ENCODE measurements around the gene FAT1.
"Not testable (repeated sequence)": the region's sequence is repeated elsewhere in the genome, so short reads cannot be mapped to it uniquely, and the experiment has no call there.

FAT1 gene

DNA sequence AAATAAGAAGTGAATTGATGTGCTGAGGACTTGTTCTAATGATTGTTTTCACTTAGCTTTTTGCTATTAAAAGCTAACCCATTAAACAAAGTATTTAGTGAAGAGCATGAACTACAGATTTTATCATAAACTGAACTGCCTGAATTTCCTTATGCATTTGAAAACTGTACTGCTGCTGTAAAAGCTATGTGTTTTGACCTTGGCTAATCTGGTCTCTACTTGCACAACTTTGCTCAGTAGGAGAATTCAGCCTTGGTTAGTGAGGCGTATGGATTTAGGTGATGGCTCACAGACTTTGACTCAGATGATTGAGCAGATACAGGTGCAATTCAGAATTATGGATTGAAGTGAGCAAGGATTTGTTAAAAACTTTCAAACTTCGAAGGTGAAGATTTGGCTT is 38.7 kb upstream of the FAT1 start:
- H3K9me3 ChIP-seq (replicated peaks; ENCODE audit: low read length) = no peaks in the 10 kb centered on the region
- H3K36me3 ChIP-seq (ENCODE audit: insufficient read depth, low read length) = no peaks in the 10 kb centered on the region
- peaks cover 19% of the 10 kb centered on the region for H3K4me1 ChIP-seq (ENCODE audit: control insufficient read depth, insufficient read depth, low read length)
- H3K4me2 ChIP-seq (ENCODE audit: low read length) = no peak overlapping the region
- H3K4me3 ChIP-seq (ENCODE audit: low read length) = no peak overlapping the region
- H3K9ac ChIP-seq (ENCODE audit: low read depth, low read length) = no peak overlapping the region
- no peaks in the 10 kb centered on the region for H3K27me3 ChIP-seq (ENCODE audit: control insufficient read depth, insufficient read depth, low read length)

DNA sequence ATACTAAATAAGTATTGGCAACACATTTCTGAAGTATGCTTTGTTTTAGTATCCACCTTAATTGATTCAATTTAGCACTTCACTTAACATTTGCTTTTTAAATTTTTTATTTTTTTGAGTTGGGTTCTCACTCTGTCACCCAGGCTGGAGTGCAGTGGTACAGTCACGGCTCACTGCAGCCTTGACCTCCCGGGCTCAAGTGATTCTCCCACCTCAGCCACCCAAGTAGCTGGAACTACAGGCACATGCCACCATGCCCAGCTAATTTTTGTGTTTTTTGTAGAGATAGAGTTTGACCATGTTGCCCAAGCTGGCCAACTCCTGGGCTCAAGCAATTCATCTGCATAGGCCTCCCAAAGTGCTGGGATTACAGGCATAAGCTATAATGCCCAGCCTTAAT is 38.3 kb upstream of the FAT1 start:
- H3K4me1 ChIP-seq (ENCODE audit: control insufficient read depth, insufficient read depth, low read length) = peaks cover 19% of the 10 kb centered on the region
- not testable (repeated sequence) for H3K4me2 ChIP-seq (ENCODE audit: low read length); H3K36me3 ChIP-seq (ENCODE audit: insufficient read depth, low read length); H3K9me3 ChIP-seq (replicated peaks; ENCODE audit: low read length); H3K27me3 ChIP-seq (ENCODE audit: control insufficient read depth, insufficient read depth, low read length); H3K9ac ChIP-seq (ENCODE audit: low read depth, low read length); H3K4me3 ChIP-seq (ENCODE audit: low read length)

DNA sequence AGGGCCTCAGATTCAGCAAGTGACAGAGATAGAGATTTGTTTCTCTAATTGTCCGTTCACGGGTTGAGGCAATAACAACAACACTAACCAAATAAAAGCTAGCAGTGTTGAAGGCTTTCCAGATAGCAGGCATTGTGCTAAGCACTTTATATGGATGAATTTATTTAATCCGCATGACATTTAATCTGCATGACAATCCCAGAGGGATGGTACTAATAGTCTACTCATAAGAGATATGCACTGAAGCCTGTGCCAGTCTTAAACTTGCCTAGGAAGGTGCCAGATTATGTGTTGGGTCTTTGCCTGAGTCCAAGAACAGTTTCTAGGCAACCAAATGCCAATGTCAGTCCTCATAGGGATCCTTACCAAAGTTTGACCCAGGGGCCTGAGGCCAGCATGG is 37.7 kb upstream of the FAT1 start:
- Histone ChIP-seq H3K36me3 (ENCODE audit: insufficient read depth, low read length) (no peaks in the 10 kb centered on the region), H3K4me2 (ENCODE audit: low read length) (no peak overlapping the region), H3K9ac (ENCODE audit: low read depth, low read length) (no peak overlapping the region), H3K9me3 (replicated peaks; ENCODE audit: low read length) (no peaks in the 10 kb centered on the region), H3K4me3 (ENCODE audit: low read length) (no peak overlapping the region), H3K4me1 (ENCODE audit: control insufficient read depth, insufficient read depth, low read length) (peaks cover 19% of the 10 kb centered on the region), H3K27me3 (ENCODE audit: control insufficient read depth, insufficient read depth, low read length) (no peaks in the 10 kb centered on the region)

DNA sequence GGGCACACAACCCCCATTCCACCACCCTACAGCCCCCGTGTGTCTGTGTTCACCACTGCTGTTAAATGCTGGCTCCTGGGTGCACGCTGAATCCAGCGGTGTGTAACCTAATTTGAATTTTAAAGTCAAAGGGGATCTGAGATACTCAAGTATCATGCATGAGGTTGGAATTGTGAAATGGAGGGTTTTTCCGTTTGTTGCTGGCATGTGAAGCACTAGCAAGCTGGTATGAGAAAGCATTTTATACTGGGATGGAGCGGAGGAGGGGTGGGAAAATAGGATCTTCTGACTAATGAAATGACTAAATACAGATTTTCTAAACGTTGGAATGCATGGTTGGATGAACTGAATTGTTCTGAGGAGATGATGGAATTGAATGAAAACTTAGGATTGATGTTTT is 36.9 kb upstream of the FAT1 start:
- H3K36me3 ChIP-seq (ENCODE audit: insufficient read depth, low read length) = no peaks in the 10 kb centered on the region
- no peaks in the 10 kb centered on the region for H3K27me3 ChIP-seq (ENCODE audit: control insufficient read depth, insufficient read depth, low read length)
- H3K9ac ChIP-seq (ENCODE audit: low read depth, low read length) = no peak overlapping the region
- peaks cover 13% of the 10 kb centered on the region for H3K4me1 ChIP-seq (ENCODE audit: control insufficient read depth, insufficient read depth, low read length)
- no peak overlapping the region for H3K4me3 ChIP-seq (ENCODE audit: low read length)
- no peaks in the 10 kb centered on the region for H3K9me3 ChIP-seq (replicated peaks; ENCODE audit: low read length)
- no peak overlapping the region for H3K4me2 ChIP-seq (ENCODE audit: low read length)

DNA sequence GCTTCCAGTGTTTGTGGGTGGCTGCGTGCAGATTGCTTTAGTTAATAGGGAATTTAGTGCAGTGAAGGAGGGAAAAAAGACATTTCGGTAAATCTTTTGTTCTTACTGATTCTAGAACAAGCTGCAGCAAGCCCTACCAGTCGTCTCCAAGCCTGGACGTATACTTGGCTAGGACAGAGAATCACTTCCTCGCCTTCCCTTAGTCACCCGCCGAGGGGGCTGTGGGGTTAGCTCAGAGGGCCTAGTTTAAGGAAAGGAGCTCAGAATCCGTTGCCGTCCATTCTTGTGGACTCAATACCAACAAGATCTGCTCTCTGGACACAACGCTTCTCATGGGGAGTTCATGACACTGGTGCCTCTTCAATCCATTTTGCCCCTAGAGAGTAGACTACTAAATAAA is 36.3 kb upstream of the FAT1 start:
- Histone ChIP-seq H3K4me1 (ENCODE audit: control insufficient read depth, insufficient read depth, low read length) (peaks cover 8% of the 10 kb centered on the region), H3K36me3 (ENCODE audit: insufficient read depth, low read length) (no peaks in the 10 kb centered on the region), H3K4me2 (ENCODE audit: low read length) (no peak overlapping the region), H3K27me3 (ENCODE audit: control insufficient read depth, insufficient read depth, low read length) (no peaks in the 10 kb centered on the region), H3K4me3 (ENCODE audit: low read length) (no peak overlapping the region), H3K9ac (ENCODE audit: low read depth, low read length) (no peak overlapping the region), H3K9me3 (replicated peaks; ENCODE audit: low read length) (no peaks in the 10 kb centered on the region)

DNA sequence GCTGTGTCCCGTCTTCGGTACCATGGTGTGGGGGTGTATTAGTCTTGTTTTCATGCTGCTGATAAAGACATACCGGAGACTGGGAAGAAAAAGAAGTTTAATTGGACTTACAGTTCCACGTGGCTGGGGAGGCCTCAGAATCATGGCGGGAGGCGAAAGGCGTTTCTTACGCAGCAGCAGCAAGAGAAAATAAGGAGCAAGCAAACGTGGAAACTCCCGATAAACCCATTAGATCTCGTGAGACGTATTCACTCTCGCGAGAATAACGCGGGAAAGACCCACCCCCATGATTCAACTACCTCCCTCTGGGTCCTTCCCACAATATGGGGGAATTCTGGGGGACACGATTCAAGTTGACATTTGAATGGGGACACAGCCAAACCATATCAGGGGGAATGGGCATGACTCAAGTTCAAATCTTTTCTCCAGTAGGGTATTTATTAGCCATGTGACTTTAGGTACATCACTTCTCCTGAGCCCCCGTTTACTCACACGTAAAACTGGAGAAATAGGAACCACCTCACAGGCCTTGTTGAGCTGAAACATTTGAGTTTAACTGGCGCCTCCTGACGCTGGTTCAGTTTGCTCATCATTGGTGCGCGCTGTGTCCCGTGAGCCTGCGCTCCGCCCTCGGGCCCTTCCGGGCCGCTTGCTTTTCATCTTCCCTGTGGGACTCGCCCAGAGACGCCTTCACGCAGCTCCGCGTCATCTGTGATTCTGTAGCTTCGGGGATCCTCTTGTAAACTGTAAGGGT is 35.5 kb upstream of the FAT1 start:
- no peaks in the 10 kb centered on the region for H3K9me3 ChIP-seq (replicated peaks; ENCODE audit: low read length)
- no peak overlapping the region for H3K4me3 ChIP-seq (ENCODE audit: low read length)
- peaks cover 4% of the 10 kb centered on the region for H3K4me1 ChIP-seq (ENCODE audit: control insufficient read depth, insufficient read depth, low read length)
- no peaks in the 10 kb centered on the region for H3K27me3 ChIP-seq (ENCODE audit: control insufficient read depth, insufficient read depth, low read length)
- no peak overlapping the region for H3K9ac ChIP-seq (ENCODE audit: low read depth, low read length)
- no peak overlapping the region for H3K4me2 ChIP-seq (ENCODE audit: low read length)
- H3K36me3 ChIP-seq (ENCODE audit: insufficient read depth, low read length) = no peaks in the 10 kb centered on the region

DNA sequence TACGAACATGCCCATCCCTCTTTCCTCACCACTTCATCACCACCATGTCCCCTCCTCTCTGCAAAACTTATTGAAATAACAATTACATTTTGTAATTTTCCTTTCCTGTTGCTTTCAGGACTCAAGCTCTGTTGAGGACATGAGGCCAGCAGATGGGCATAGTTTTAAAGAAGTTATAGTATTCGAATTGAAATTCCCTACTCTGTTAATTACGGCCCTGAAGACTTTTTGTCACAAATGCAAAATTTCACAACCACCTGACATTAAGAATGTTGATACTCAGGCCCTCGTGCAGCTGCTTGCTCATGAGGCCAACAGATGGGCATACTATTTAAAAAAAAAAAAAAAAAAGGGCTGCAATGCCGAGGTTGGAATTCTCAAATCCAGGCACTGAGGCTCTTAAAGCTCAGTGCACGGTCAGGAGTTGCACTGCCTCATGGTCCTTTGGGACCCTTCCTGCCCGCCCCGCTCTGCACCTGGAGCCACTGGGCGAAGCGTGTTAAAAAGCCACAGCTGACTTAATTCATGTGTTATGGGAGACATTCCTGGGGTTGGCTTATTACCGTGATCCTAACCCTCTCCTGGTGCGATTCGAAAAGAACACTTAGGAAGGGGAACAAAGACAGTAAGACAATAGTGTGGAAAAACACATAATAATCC is 34.2 kb upstream of the FAT1 start:
- Histone ChIP-seq H3K4me2 (ENCODE audit: low read length) (no peak overlapping the region), H3K4me3 (ENCODE audit: low read length) (no peak overlapping the region), H3K36me3 (ENCODE audit: insufficient read depth, low read length) (no peaks in the 10 kb centered on the region), H3K27me3 (ENCODE audit: control insufficient read depth, insufficient read depth, low read length) (no peaks in the 10 kb centered on the region), H3K9me3 (replicated peaks; ENCODE audit: low read length) (no peaks in the 10 kb centered on the region), H3K4me1 (ENCODE audit: control insufficient read depth, insufficient read depth, low read length) (peaks cover 4% of the 10 kb centered on the region), H3K9ac (ENCODE audit: low read depth, low read length) (no peak overlapping the region)

DNA sequence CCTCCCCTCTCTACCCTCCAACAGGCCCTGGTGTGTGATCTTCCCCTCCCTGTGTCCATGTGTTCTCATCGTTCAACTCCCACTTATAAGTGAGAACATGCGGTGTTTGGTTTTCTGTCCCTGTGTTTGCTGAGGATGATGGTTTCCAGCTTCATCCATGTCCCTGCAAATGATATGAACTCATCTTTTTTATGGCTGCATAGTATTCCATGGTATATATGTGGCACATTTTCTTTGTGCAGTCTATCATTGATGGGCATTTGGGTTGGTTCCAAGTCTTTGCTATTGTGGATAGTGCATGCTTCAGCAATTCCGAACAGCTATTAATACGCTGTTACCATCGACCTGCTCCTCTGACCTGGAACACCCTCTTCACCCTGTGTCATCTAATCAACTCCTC is 32.9 kb upstream of the FAT1 start:
- not testable (repeated sequence) for H3K36me3 ChIP-seq (ENCODE audit: insufficient read depth, low read length); H3K4me3 ChIP-seq (ENCODE audit: low read length); H3K4me2 ChIP-seq (ENCODE audit: low read length); H3K9me3 ChIP-seq (replicated peaks; ENCODE audit: low read length); H3K27me3 ChIP-seq (ENCODE audit: control insufficient read depth, insufficient read depth, low read length); H3K4me1 ChIP-seq (ENCODE audit: control insufficient read depth, insufficient read depth, low read length); H3K9ac ChIP-seq (ENCODE audit: low read depth, low read length)

DNA sequence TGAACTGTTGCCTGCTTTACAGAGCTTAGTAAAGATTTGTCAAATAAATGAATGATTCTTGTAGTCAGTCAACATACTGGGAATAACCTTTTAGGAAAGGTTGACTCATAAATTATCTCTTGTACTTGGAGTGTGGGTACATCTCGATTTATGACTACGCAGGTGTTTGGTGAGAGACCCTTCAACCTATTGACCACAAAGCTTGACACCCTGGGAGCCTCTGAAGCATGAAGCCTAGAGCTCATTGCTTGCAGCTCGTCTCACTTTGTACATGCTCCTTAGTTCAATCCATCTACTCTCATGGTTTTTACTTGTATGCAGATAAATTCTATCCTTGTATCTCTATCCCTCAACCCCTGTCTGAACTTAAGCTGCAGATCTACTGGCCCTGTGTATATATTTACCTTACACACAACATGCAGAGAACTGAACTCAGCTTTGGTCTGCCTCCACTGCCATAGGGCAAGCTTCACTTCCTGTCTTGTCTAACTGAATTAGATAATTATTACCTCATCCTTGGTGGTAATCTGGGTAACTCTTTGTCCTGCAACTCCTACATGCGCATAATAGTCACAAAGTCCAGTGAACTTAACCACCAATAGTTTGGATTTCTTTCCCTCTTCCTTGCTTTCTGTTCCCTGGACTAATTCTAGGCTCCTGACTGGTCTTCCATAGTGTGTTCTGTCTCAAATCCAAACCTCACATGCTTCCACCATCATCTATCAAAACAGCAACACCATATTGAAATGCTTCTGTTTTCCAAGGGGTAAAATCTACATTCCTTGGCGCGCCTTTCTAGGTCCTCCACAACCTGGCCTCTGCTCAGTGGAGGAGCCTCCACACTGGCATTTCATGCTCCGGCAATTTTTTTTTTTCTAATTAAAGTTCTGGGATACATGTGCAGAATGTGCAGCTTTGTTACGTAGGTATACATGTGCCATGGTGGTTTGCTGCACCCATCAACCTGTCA is 32.2 kb upstream of the FAT1 start:
- H3K36me3 ChIP-seq (ENCODE audit: insufficient read depth, low read length) = no peaks in the 10 kb centered on the region
- no peak overlapping the region for H3K4me2 ChIP-seq (ENCODE audit: low read length)
- no peak overlapping the region for H3K9ac ChIP-seq (ENCODE audit: low read depth, low read length)
- no peak overlapping the region for H3K4me3 ChIP-seq (ENCODE audit: low read length)
- no peaks in the 10 kb centered on the region for H3K27me3 ChIP-seq (ENCODE audit: control insufficient read depth, insufficient read depth, low read length)
- no peaks in the 10 kb centered on the region for H3K9me3 ChIP-seq (replicated peaks; ENCODE audit: low read length)
- peaks cover 1% of the 10 kb centered on the region for H3K4me1 ChIP-seq (ENCODE audit: control insufficient read depth, insufficient read depth, low read length)

DNA sequence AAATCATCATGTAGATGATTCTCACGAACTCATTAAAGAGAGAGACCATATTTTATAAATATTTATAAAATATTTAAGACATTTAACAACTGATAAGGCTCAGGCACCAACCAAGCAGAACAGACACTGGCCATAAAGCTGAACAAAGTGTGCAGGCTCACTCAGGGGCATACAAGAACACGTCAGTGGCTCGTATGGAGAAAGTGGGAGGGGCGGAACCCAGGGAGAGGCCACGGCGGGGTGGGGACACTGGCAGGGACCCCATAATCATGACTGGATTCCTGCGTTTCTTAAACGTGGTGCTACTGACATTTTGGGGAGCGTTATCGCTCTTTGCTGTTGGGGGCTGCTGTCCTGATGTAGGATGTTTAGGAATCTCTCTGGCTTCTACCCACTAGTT is 31.3 kb upstream of the FAT1 start:
- H3K4me3 ChIP-seq (ENCODE audit: low read length) = no peak overlapping the region
- H3K9me3 ChIP-seq (replicated peaks; ENCODE audit: low read length) = no peaks in the 10 kb centered on the region
- no peak overlapping the region for H3K9ac ChIP-seq (ENCODE audit: low read depth, low read length)
- H3K27me3 ChIP-seq (ENCODE audit: control insufficient read depth, insufficient read depth, low read length) = no peaks in the 10 kb centered on the region
- H3K4me1 ChIP-seq (ENCODE audit: control insufficient read depth, insufficient read depth, low read length) = no peaks in the 10 kb centered on the region
- no peak overlapping the region for H3K4me2 ChIP-seq (ENCODE audit: low read length)
- H3K36me3 ChIP-seq (ENCODE audit: insufficient read depth, low read length) = no peaks in the 10 kb centered on the region

DNA sequence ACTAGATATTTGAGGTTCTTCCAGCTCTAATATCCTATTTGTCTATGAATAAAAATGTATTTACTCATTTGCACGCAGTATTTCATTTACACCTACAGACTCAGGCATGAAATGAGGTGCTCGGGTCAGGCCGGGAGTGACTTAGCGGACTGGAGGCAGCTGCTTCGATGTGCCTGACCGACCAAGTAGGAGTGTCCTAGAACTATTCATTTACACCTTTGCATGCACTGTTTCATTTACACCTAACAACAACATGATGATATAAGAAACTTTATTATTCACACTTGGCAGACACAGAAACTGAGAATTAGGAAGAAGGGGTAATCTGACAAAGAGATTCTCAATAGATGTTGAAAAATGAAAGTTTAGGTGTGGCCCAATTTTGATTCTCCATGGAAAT is 28.7 kb upstream of the FAT1 start:
- Histone ChIP-seq H3K4me1 (ENCODE audit: control insufficient read depth, insufficient read depth, low read length) (no peaks in the 10 kb centered on the region), H3K9me3 (replicated peaks; ENCODE audit: low read length) (no peaks in the 10 kb centered on the region), H3K4me2 (ENCODE audit: low read length) (no peak overlapping the region), H3K36me3 (ENCODE audit: insufficient read depth, low read length) (no peaks in the 10 kb centered on the region), H3K27me3 (ENCODE audit: control insufficient read depth, insufficient read depth, low read length) (no peaks in the 10 kb centered on the region), H3K4me3 (ENCODE audit: low read length) (no peak overlapping the region), H3K9ac (ENCODE audit: low read depth, low read length) (no peak overlapping the region)

Measured in skeletal muscle satellite cell (primary cell).